SK-N-SH treated with all-trans-retinoic acid at 6 μM for 48 hours (cell line): ENCODE data around the gene HSPB2.

Experiments used
- ATAC-seq: fragments of 200-7000 bp; cut with Tn5 transposase; 3 replicates; pipeline ENCODE4 v1.9.1; 2020; ENCODE audit warnings: mild to moderate bottlenecking, moderate library complexity
- ESRRG ChIP-seq: fragments of 250-450 bp; sonication (Bioruptor Pico); IDR thresholded peaks from 2 replicates; pipeline ENCODE4 v1.6.1; 2021; ENCODE audit warnings: mild to moderate bottlenecking
- ZFP3 ChIP-seq: fragments of 250-450 bp; sonication (Bioruptor Pico); IDR thresholded peaks from 2 replicates; pipeline ENCODE4 v1.5.0; 2020; ENCODE audit warnings: mild to moderate bottlenecking, moderate library complexity
- ZNF70 ChIP-seq: fragments of 450-650 bp; formaldehyde crosslinking; IDR thresholded peaks from 2 replicates; pipeline ENCODE4 v1.5.0; 2020; ENCODE audit warnings: mild to moderate bottlenecking, moderate library complexity
- ZNF8 ChIP-seq: fragments of 450-650 bp; formaldehyde crosslinking; IDR thresholded peaks from 2 replicates; pipeline ENCODE4 v1.5.0; 2020; ENCODE audit warnings: mild to moderate bottlenecking, moderate library complexity
- TF ChIP-seq, protein P1 (sequence below): fragments of 250-450 bp; sonication (Bioruptor Pico); IDR thresholded peaks from 2 replicates; pipeline ENCODE4 v1.8.0; 2021; ENCODE audit warnings: low read depth, mild to moderate bottlenecking, moderate library complexity, borderline replicate concordance

The HSPB2 gene

GRCh38 chr11:111961389-111962300 lies 49.1 kb downstream of the HSPB2 start:
- ATAC-seq: no peak
- TF ChIP-seq ZNF70 (CRISPR knock-in tag): no peak
- no peak for TF ChIP-seq ZNF8
- TF ChIP-seq ZFP3 (CRISPR knock-in tag): no peak
- no peak for TF ChIP-seq ESRRG (CRISPR knock-in tag)
- TF ChIP-seq, protein P1, sequence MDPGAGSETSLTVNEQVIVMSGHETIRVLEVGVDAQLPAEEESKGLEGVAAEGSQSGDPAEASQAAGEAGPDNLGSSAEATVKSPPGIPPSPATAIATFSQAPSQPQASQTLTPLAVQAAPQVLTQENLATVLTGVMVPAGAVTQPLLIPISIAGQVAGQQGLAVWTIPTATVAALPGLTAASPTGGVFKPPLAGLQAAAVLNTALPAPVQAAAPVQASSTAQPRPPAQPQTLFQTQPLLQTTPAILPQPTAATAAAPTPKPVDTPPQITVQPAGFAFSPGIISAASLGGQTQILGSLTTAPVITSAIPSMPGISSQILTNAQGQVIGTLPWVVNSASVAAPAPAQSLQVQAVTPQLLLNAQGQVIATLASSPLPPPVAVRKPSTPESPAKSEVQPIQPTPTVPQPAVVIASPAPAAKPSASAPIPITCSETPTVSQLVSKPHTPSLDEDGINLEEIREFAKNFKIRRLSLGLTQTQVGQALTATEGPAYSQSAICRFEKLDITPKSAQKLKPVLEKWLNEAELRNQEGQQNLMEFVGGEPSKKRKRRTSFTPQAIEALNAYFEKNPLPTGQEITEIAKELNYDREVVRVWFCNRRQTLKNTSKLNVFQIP (CRISPR knock-in tag): no peak
